GM12878 (cell line): ENCODE data around the gene SCYGR1.

Experiments used
- CBFB ChIP-seq: IDR thresholded peaks from 2 replicates; pipeline ENCODE4 v1.6.1; 2016; ENCODE audit warnings: antibody characterized with exemption, low read depth
- CHD2 ChIP-seq: IDR thresholded peaks from 2 replicates; pipeline ENCODE4 v1.6.1; 2011; ENCODE audit warnings: low read depth, low read length, improper control_type of control experiment, borderline replicate concordance
- NR2C1 ChIP-seq: fragments of 450-650 bp; IDR thresholded peaks from 2 replicates; pipeline ENCODE4 v1.6.1; 2017; ENCODE audit warnings: antibody characterized with exemption, mild to moderate bottlenecking, moderate library complexity
- NR2C2 ChIP-seq: IDR thresholded peaks from 2 replicates; pipeline ENCODE4 v1.6.1; 2011; ENCODE audit warnings: borderline replicate concordance, low read depth; ENCODE audit not compliant: control insufficient read depth, insufficient read length
- SMC3 ChIP-seq: IDR thresholded peaks from 2 replicates; pipeline ENCODE4 v1.6.1; 2011; ENCODE audit warnings: low read length, improper control_type of control experiment, borderline replicate concordance
- TCF12 ChIP-seq: IDR thresholded peaks from 2 replicates; pipeline ENCODE4 v1.6.1; 2011; ENCODE audit warnings: low read depth, mild to moderate bottlenecking, low read length
- TF ChIP-seq, protein P1 (sequence below): IDR thresholded peaks from 2 replicates; pipeline ENCODE4 v1.6.1; 2012; ENCODE audit warnings: improper control_type of control experiment, low read depth, low read length; ENCODE audit not compliant: insufficient replicate concordance
- TF ChIP-seq, protein P2 (sequence below): fragments of 450-650 bp; IDR thresholded peaks from 2 replicates; pipeline ENCODE4 v1.6.1; 2016; ENCODE audit warnings: mild to moderate bottlenecking
- TF ChIP-seq, protein P3 (sequence below), 3 experiments: IDR thresholded peaks in 2 of 3; conservative IDR thresholded peaks in 1 of 3; 2 replicates each; pipeline ENCODE4 v1.5.1; 2011; ENCODE audit warnings: low read depth in 3 of 3, low read length in 3 of 3, mild to moderate bottlenecking in 3 of 3, control low read depth in 2 of 3, moderate library complexity in 2 of 3, inconsistent platforms in 1 of 3, mixed read lengths in 1 of 3; ENCODE audit not compliant: control insufficient read depth in 2 of 3, insufficient read depth in 1 of 3; ENCODE audit errors: extremely low read depth in 1 of 3
- TF ChIP-seq, protein P4 (sequence below): IDR thresholded peaks from 2 replicates; pipeline ENCODE4 v1.6.1; 2011; ENCODE audit warnings: mild to moderate bottlenecking, low read depth, low read length, moderate library complexity; ENCODE audit not compliant: insufficient replicate concordance
- TF ChIP-seq, protein P5 (sequence below): fragments of 150-350 bp; IDR thresholded peaks from 2 replicates; pipeline ENCODE4 v1.6.1; 2016; ENCODE audit warnings: low read depth, low read length
- TF ChIP-seq, protein P6 (sequence below): IDR thresholded peaks from 2 replicates; pipeline ENCODE4 v1.6.1; 2012; ENCODE audit warnings: low read depth, low read length, improper control_type of control experiment

DNA sequence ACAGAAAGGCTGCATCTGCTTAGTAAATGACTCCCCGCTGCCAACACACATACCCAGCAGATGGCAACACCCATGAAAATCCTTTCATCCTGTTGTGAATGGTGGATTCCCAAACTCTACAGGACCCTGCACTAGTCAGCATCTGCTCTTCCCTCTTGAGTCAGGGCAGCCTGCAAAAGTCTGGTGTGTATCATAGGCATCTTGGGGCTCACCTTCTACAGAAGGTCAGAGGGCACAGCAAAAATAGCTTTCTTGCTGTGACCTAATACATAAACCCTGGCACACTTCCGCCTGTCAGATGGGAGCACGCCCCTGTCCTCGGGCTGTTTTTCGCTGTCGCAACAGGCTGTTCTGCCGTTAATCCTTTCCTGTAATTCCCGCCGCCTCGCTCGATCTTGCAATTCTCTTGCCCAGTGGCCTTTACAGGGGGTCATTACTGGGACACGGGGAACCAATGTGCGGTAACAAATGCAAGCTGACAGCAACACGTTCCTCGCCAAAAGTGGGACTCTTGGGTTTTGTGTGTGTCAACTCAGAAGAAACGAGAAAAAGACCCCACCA, 19.9 kb upstream of the SCYGR1 start:
- TF ChIP-seq, protein P1, sequence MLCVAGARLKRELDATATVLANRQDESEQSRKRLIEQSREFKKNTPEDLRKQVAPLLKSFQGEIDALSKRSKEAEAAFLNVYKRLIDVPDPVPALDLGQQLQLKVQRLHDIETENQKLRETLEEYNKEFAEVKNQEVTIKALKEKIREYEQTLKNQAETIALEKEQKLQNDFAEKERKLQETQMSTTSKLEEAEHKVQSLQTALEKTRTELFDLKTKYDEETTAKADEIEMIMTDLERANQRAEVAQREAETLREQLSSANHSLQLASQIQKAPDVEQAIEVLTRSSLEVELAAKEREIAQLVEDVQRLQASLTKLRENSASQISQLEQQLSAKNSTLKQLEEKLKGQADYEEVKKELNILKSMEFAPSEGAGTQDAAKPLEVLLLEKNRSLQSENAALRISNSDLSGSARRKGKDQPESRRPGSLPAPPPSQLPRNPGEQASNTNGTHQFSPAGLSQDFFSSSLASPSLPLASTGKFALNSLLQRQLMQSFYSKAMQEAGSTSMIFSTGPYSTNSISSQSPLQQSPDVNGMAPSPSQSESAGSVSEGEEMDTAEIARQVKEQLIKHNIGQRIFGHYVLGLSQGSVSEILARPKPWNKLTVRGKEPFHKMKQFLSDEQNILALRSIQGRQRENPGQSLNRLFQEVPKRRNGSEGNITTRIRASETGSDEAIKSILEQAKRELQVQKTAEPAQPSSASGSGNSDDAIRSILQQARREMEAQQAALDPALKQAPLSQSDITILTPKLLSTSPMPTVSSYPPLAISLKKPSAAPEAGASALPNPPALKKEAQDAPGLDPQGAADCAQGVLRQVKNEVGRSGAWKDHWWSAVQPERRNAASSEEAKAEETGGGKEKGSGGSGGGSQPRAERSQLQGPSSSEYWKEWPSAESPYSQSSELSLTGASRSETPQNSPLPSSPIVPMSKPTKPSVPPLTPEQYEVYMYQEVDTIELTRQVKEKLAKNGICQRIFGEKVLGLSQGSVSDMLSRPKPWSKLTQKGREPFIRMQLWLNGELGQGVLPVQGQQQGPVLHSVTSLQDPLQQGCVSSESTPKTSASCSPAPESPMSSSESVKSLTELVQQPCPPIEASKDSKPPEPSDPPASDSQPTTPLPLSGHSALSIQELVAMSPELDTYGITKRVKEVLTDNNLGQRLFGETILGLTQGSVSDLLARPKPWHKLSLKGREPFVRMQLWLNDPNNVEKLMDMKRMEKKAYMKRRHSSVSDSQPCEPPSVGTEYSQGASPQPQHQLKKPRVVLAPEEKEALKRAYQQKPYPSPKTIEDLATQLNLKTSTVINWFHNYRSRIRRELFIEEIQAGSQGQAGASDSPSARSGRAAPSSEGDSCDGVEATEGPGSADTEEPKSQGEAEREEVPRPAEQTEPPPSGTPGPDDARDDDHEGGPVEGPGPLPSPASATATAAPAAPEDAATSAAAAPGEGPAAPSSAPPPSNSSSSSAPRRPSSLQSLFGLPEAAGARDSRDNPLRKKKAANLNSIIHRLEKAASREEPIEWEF: no peak
- TF ChIP-seq, protein P2, sequence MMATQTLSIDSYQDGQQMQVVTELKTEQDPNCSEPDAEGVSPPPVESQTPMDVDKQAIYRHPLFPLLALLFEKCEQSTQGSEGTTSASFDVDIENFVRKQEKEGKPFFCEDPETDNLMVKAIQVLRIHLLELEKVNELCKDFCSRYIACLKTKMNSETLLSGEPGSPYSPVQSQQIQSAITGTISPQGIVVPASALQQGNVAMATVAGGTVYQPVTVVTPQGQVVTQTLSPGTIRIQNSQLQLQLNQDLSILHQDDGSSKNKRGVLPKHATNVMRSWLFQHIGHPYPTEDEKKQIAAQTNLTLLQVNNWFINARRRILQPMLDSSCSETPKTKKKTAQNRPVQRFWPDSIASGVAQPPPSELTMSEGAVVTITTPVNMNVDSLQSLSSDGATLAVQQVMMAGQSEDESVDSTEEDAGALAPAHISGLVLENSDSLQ: no peak
- TF ChIP-seq, protein P3, sequence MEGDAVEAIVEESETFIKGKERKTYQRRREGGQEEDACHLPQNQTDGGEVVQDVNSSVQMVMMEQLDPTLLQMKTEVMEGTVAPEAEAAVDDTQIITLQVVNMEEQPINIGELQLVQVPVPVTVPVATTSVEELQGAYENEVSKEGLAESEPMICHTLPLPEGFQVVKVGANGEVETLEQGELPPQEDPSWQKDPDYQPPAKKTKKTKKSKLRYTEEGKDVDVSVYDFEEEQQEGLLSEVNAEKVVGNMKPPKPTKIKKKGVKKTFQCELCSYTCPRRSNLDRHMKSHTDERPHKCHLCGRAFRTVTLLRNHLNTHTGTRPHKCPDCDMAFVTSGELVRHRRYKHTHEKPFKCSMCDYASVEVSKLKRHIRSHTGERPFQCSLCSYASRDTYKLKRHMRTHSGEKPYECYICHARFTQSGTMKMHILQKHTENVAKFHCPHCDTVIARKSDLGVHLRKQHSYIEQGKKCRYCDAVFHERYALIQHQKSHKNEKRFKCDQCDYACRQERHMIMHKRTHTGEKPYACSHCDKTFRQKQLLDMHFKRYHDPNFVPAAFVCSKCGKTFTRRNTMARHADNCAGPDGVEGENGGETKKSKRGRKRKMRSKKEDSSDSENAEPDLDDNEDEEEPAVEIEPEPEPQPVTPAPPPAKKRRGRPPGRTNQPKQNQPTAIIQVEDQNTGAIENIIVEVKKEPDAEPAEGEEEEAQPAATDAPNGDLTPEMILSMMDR (IDR thresholded peaks at IDR 0.05 in 2 of 3, conservative IDR thresholded peaks at IDR 0.05 in 1 of 3; ENCODE audit: control insufficient read depth in 2 of 3, extremely low read depth in 1 of 3, insufficient read depth in 1 of 3, low read depth in 3 of 3, low read length in 3 of 3): peak in 1 of 3 experiments; percentile 14; a peak in 2 of 6 replicates
- TF ChIP-seq CHD2: no peak
- no peak for TF ChIP-seq TCF12
- TF ChIP-seq, protein P4, sequence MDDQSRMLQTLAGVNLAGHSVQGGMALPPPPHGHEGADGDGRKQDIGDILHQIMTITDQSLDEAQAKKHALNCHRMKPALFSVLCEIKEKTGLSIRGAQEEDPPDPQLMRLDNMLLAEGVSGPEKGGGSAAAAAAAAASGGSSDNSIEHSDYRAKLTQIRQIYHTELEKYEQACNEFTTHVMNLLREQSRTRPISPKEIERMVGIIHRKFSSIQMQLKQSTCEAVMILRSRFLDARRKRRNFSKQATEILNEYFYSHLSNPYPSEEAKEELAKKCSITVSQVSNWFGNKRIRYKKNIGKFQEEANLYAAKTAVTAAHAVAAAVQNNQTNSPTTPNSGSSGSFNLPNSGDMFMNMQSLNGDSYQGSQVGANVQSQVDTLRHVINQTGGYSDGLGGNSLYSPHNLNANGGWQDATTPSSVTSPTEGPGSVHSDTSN: no peak
- TF ChIP-seq, protein P5, sequence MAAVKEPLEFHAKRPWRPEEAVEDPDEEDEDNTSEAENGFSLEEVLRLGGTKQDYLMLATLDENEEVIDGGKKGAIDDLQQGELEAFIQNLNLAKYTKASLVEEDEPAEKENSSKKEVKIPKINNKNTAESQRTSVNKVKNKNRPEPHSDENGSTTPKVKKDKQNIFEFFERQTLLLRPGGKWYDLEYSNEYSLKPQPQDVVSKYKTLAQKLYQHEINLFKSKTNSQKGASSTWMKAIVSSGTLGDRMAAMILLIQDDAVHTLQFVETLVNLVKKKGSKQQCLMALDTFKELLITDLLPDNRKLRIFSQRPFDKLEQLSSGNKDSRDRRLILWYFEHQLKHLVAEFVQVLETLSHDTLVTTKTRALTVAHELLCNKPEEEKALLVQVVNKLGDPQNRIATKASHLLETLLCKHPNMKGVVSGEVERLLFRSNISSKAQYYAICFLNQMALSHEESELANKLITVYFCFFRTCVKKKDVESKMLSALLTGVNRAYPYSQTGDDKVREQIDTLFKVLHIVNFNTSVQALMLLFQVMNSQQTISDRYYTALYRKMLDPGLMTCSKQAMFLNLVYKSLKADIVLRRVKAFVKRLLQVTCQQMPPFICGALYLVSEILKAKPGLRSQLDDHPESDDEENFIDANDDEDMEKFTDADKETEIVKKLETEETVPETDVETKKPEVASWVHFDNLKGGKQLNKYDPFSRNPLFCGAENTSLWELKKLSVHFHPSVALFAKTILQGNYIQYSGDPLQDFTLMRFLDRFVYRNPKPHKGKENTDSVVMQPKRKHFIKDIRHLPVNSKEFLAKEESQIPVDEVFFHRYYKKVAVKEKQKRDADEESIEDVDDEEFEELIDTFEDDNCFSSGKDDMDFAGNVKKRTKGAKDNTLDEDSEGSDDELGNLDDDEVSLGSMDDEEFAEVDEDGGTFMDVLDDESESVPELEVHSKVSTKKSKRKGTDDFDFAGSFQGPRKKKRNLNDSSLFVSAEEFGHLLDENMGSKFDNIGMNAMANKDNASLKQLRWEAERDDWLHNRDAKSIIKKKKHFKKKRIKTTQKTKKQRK: no peak
- TF ChIP-seq NR2C1: no peak
- no peak for TF ChIP-seq NR2C2
- no peak for TF ChIP-seq CBFB
- TF ChIP-seq SMC3: no peak; the same call in 1 of the 2 replicates
- TF ChIP-seq, protein P6, sequence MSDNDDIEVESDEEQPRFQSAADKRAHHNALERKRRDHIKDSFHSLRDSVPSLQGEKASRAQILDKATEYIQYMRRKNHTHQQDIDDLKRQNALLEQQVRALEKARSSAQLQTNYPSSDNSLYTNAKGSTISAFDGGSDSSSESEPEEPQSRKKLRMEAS: no peak
